Tibial nerve (tissue), 4 donors: Measurements from ENCODE around the gene BLID.

Experiments used
- EP300 ChIP-seq, 2 donors: sonication (generic); formaldehyde crosslinking; IDR thresholded peaks; one replicate each; pipeline ENCODE4 v1.6.1; 2017; ENCODE audit warnings: antibody characterized with exemption in 2 of 2, mild to moderate bottlenecking in 1 of 2
- TF ChIP-seq, protein P1 (sequence below), 5 experiments: fragments of 200-600 bp in 3 of 5; fragments of 450-650 bp in 2 of 5; sonication (generic) in 3 of 5; IDR thresholded peaks; one replicate each; pipeline ENCODE4 v1.5.1; 2016 to 2019; ENCODE audit warnings: antibody characterized with exemption in 5 of 5, mild to moderate bottlenecking in 3 of 5, moderate library complexity in 2 of 5

GRCh38 chr11:122159861-122160260, 43.8 kb upstream of the BLID start:
- TF ChIP-seq, protein P1, sequence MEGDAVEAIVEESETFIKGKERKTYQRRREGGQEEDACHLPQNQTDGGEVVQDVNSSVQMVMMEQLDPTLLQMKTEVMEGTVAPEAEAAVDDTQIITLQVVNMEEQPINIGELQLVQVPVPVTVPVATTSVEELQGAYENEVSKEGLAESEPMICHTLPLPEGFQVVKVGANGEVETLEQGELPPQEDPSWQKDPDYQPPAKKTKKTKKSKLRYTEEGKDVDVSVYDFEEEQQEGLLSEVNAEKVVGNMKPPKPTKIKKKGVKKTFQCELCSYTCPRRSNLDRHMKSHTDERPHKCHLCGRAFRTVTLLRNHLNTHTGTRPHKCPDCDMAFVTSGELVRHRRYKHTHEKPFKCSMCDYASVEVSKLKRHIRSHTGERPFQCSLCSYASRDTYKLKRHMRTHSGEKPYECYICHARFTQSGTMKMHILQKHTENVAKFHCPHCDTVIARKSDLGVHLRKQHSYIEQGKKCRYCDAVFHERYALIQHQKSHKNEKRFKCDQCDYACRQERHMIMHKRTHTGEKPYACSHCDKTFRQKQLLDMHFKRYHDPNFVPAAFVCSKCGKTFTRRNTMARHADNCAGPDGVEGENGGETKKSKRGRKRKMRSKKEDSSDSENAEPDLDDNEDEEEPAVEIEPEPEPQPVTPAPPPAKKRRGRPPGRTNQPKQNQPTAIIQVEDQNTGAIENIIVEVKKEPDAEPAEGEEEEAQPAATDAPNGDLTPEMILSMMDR (IDR thresholded peaks at IDR 0.05): no peak
- TF ChIP-seq EP300 (IDR thresholded peaks at IDR 0.05): no peak
